ENCODE measurements around the gene ARHGEF12.

DNA sequence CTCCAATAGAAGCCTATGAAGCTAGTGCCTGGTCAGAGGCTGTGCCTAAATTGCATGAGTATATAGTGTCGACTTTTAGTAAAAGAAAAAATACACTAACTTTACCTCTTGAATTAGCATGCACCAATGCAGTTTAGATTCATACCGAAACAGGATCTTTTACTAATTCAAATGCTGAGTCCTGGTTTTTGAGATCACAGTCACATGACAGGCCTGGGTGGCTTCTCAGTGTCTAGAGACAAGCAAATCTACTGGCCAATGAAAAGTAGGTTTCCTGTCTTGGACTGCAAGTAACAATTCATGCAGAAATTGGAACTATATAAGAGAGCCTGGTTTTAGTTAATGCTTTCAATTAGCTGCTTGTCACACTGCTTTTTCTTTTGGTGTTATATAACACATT lies 7.2 kb downstream of the ARHGEF12 start:
- TF ChIP-seq CTCF (IDR thresholded peaks at IDR 0.05; ENCODE audit: low read depth, low read length) (no peak), EZH2phosphoT487 (IDR thresholded peaks at IDR 0.05; ENCODE audit: low read depth) (no peak)

All from OCI-LY3 (cell line).